Activated CD4-positive, alpha-beta T cell treated with anti-CD3 and anti-CD28 coated beads, Interleukin-2, amount 50 U/mL, for 16 hours (primary cell): ENCODE measurements around the gene FOSL1.

Experiments
- DNase-seq: peaks from one replicate; pipeline ENCODE4 v3.0.0-alpha.2; 2020

FOSL1 gene

GRCh38 chr11:65861533-65862183 lies 38.5 kb downstream of the FOSL1 start:
- no peak for DNase-seq

DNA sequence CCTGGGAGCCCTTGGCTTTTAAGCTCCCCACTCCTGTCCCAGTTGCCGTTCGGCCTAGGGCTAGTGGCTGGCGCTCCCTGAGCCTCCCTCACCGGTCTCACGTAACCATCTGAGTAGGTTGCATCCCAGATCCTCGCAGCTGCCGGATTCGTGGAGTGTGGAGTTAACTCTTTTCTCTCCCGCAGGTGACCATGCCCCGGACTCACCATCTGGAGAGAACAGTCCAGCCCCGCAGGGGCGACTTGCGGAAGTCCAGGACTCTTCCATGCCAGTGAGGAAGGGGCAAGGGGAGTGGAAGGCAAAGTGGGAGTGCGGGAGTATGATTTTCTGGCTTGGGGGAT lies 39.1 kb downstream of the FOSL1 start:
- DNase-seq: no peak

- DNase-seq: peak; percentile 98
Observed at GRCh38 chr11:65860278-65861164, 39.7 kb downstream of the FOSL1 start, which contains the start of gene MUS81. Gene MUS81, plus strand, starts transcription at chr11:65860433. Its CDS starts 321 bp downstream, at chr11:65860754.

- DNase-seq: no peak
Observed at GRCh38 chr11:65859812-65860277, 40.3 kb downstream of the FOSL1 start.

DNA sequence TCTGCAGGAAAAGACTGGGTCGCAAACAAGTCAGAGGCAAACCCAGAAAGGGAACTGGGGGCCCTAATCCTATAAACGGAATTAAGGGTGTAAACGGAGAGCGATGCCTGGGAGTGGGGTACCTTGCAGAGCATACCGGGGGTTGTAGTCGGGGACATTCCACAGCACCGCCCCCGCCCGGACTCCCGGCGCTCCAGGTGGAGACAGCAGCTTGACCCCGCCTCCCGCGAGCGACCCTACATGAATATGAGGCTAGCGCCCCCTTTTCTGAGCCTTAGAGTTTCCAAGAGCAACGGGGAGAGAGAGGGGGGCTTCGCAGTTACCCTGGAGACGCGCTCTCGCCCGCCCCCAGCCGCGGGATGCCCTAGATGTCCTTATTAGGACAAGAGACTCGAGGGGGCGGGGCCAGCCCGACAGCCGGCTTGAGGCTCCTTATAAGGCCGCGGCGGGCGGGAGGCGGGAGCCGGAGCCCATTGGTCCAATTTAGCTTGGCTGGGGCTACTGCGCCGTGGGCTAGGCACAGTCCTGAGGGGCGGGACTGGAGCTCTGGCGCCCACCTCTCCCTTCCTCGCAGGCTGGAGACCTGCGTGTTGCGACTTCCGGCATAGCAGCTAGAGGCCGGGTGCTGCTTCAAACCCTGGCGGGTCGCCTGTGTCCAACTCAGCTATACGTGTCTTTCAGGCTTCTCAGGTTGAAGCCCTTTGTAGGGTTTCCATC lies 40.9 kb downstream of the FOSL1 start:
- peak; percentile 99 for DNase-seq

- no peak for DNase-seq
Observed at GRCh38 chr11:65858681-65859087, 41.5 kb downstream of the FOSL1 start.

- peak; percentile 99 for DNase-seq
Observed at GRCh38 chr11:65857853-65858680, 42.1 kb downstream of the FOSL1 start, which contains the start of gene CFL1. Gene CFL1, minus strand, starts transcription at chr11:65858180. Its CDS starts 81 bp downstream, at chr11:65858099.

GRCh38 chr11:65857500-65857852 lies 42.7 kb downstream of the FOSL1 start:
- no peak for DNase-seq

GRCh38 chr11:65856689-65857499 lies 43.3 kb downstream of the FOSL1 start:
- peak; percentile 85 for DNase-seq

DNA sequence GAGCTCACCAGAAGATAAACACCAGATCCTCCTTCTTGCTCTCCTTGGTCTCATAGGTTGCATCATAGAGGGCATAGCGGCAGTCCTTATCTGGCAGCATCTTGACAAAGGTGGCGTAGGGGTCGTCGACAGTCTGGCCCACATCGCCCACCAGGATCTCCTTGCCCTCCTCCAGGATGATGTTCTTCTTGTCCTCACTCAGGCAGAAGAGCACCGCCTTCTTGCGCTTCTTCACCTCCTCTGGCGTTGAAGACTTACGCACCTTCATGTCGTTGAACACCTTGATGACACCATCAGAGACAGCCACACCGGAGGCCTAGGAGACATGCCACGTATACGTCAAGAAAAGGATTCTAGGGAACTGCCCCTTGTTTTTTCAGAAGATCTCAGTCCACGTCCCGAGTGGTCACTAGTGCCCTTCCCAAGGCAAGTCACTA lies 44.2 kb downstream of the FOSL1 start:
- DNase-seq: no peak

- DNase-seq: no peak
Observed at GRCh38 chr11:65854852-65855837, 45.0 kb downstream of the FOSL1 start.

DNA sequence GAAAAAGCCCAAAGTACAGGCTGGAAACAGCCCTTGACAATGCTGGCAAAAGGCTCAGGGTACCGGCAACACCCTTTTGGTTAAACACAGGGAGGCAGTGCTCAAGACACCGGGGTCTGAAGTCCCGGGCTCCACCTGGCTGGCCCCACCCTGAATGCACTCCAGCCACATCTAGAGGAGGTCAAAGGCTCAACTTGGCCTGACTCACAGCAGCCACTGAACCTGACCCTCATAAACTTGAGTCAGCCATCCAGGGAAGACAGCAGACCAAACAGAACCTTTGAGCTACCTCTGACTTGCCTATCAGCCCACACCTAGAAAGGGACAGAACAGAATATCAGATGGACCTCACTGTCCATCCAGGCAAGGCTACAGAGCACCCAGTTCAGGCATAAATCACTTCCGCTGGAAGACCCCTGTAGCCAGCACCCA lies 46.0 kb downstream of the FOSL1 start:
- DNase-seq: no peak

GRCh38 chr11:65853246-65853979 lies 46.8 kb downstream of the FOSL1 start:
- no peak for DNase-seq

GRCh38 chr11:65852508-65853245 lies 47.5 kb downstream of the FOSL1 start:
- no peak for DNase-seq

- no peak for DNase-seq
Observed at GRCh38 chr11:65851811-65852507, 48.2 kb downstream of the FOSL1 start.

GRCh38 chr11:65851083-65851579 lies 49.1 kb downstream of the FOSL1 start:
- DNase-seq: peak; percentile 52

GRCh38 chr11:65850217-65851082 lies 49.7 kb downstream of the FOSL1 start:
- no peak for DNase-seq
